HCT116 (cell line): ENCODE data around the gene PPP2R2D. TPM values are rescaled to one million over a fixed set of nuclear protein-coding genes. Genes with fewer than 3 reads are reported as not detected.

Experiments
- ATAC-seq: fragments of 200-7000 bp; cut with Tn5 transposase; 2 replicates; pipeline ENCODE4 v1.9.1; 2020; ENCODE audit warnings: mild to moderate bottlenecking, moderate library complexity
- BruUV-seq: library from RNA; stranded (reverse); fragments of 400-500 nt; replicated peaks from 2 replicates; lab custom pipeline; 2021; lab: Mats Ljungman, UMichigan
- CTCF ChIA-PET: fragments of 300-600 bp; sonication (Branson Sonifier 250); formaldehyde crosslinking; loops from one replicate; lab custom pipeline; 2021; ENCODE audit warnings: antibody characterized with exemption; lab: Charles Lee
- POLR2A ChIA-PET: fragments of 300-600, 350-600 bp; sonication (Branson Sonifier 250); formaldehyde crosslinking; loops from one replicate; lab custom pipeline; 2021; ENCODE audit warnings: antibody characterized with exemption; lab: Charles Lee
- RAD21 ChIA-PET, 2 experiments: fragments of 300-600 bp; sonication (Branson Sonifier 250); formaldehyde crosslinking; loops; one replicate each; lab custom pipeline; 2023; ENCODE audit warnings: low total read pairs in 2 of 2; ENCODE audit not compliant: uncharacterized antibody in 2 of 2, unreplicated experiment in 2 of 2, low non-redundant PET in 1 of 2; lab: Charles Lee
- DNase-seq: peaks from one replicate; pipeline ENCODE4 v3.0.0-alpha.2; 2010; ENCODE audit warnings: low read depth, low spot score
- H2AFZ ChIP-seq: fragments of 200-600 bp; shearing (Covaris generic), sonication (generic); 2 replicates; pipeline ENCODE4 v1.6.1; 2017; ENCODE audit warnings: low read depth, mixed run types, mixed read lengths, antibody characterized with exemption, low read length; ENCODE audit not compliant: poor library complexity, severe bottlenecking
- H3K27ac ChIP-seq: 2 replicates; pipeline ENCODE4 v1.5.1; 2012; ENCODE audit warnings: low read depth, low read length
- H3K27me3 ChIP-seq: fragments of 200-600 bp; sonication (generic); 2 replicates; pipeline ENCODE4 v1.6.1; 2016; ENCODE audit warnings: mixed run types, low read length, mixed read lengths; ENCODE audit not compliant: insufficient read depth
- H3K36me3 ChIP-seq, 2 experiments: fragments of 200-500 bp in 1 of 2; fragments of 200-600 bp in 1 of 2; sonication (Bioruptor generic) in 1 of 2; sonication (generic) in 1 of 2; 2 replicates each; pipeline versions ENCODE4 v1.5.1 to v1.6.1; 2014 to 2016; ENCODE audit warnings: low read length in 2 of 2, inconsistent platforms in 1 of 2, mixed read lengths in 1 of 2, mixed run types in 1 of 2; ENCODE audit not compliant: insufficient read depth in 2 of 2, control insufficient read depth in 1 of 2
- H3K4me1 ChIP-seq, 2 experiments: fragments of 200-600 bp in 1 of 2; sonication (generic) in 1 of 2; 2 replicates each; pipeline versions ENCODE4 v1.5.1 to v1.6.1; 2012 to 2017; ENCODE audit warnings: low read length in 2 of 2, inconsistent platforms in 1 of 2, mild to moderate bottlenecking in 1 of 2, mixed read lengths in 1 of 2, mixed run types in 1 of 2, moderate library complexity in 1 of 2; ENCODE audit not compliant: insufficient read depth in 2 of 2, control insufficient read depth in 1 of 2
- H3K4me2 ChIP-seq: fragments of 200-600 bp; sonication (generic); 2 replicates; pipeline ENCODE4 v1.6.1; 2017; ENCODE audit warnings: mixed run types, low read length, mixed read lengths
- H3K4me3 ChIP-seq, 2 experiments: fragments of 200-600 bp in 1 of 2; sonication (generic) in 1 of 2; replicated peaks in 1 of 2; 2 replicates each; pipeline ENCODE4 v1.5.1; 2011 to 2016; ENCODE audit warnings: low read length in 2 of 2, control low read depth in 1 of 2, low read depth in 1 of 2, mild to moderate bottlenecking in 1 of 2, mixed read lengths in 1 of 2, mixed run types in 1 of 2
- H3K79me2 ChIP-seq: fragments of 200-600 bp; sonication (generic); 2 replicates; pipeline ENCODE4 v1.6.1; 2017; ENCODE audit warnings: mild to moderate bottlenecking, mixed run types, low read length, moderate library complexity, mixed read lengths; ENCODE audit not compliant: insufficient read depth
- H3K9ac ChIP-seq: fragments of 200-600 bp; sonication (generic); 2 replicates; pipeline ENCODE4 v1.6.1; 2016; ENCODE audit warnings: low read length, mixed read lengths
- H3K9me2 ChIP-seq: fragments of 200-600 bp; sonication (generic), shearing (Covaris generic); 2 replicates; pipeline ENCODE4 v1.6.1; 2017; ENCODE audit warnings: mixed run types, mild to moderate bottlenecking, moderate library complexity; ENCODE audit not compliant: insufficient read depth
- H3K9me3 ChIP-seq, 2 experiments: fragments of 200-500 bp in 1 of 2; fragments of 200-600 bp in 1 of 2; sonication (Bioruptor generic) in 1 of 2; sonication (generic) in 1 of 2; 2 replicates each; pipeline ENCODE4 v1.6.1; 2014 to 2017; ENCODE audit warnings: low read length in 2 of 2, mixed read lengths in 2 of 2, inconsistent platforms in 1 of 2, low read depth in 1 of 2, mild to moderate bottlenecking in 1 of 2, mixed run types in 1 of 2, moderate library complexity in 1 of 2; ENCODE audit not compliant: control insufficient read depth in 1 of 2, insufficient read depth in 1 of 2
- H4K20me1 ChIP-seq: fragments of 200-600 bp; sonication (generic), shearing (Covaris generic); 2 replicates; pipeline ENCODE4 v1.6.1; 2017; ENCODE audit warnings: mixed run types, mild to moderate bottlenecking, moderate library complexity; ENCODE audit not compliant: insufficient read depth
- EZH2phosphoT487 ChIP-seq: fragments of 200-600 bp; IDR thresholded peaks from 2 replicates; pipeline ENCODE4 v1.6.1; 2018; ENCODE audit warnings: antibody characterized with exemption, borderline replicate concordance
- FOSL1 ChIP-seq: IDR thresholded peaks from 2 replicates; pipeline ENCODE4 v1.6.1; 2012; ENCODE audit warnings: low read depth
- JUND ChIP-seq: IDR thresholded peaks from 2 replicates; pipeline ENCODE4 v1.6.1; 2012
- POLR2A ChIP-seq: IDR thresholded peaks from 2 replicates; pipeline ENCODE4 v1.7.0; 2011; ENCODE audit warnings: borderline replicate concordance; ENCODE audit not compliant: insufficient read depth, insufficient read length; ENCODE audit errors: extremely low read depth
- POLR2AphosphoS5 ChIP-seq: IDR thresholded peaks from 2 replicates; pipeline ENCODE4 v1.6.1; 2011; ENCODE audit warnings: mild to moderate bottlenecking, low read depth, low read length, moderate library complexity
- REST ChIP-seq: IDR thresholded peaks from 2 replicates; pipeline ENCODE4 v1.6.1; 2012; ENCODE audit warnings: low read depth
- SP1 ChIP-seq: IDR thresholded peaks from 2 replicates; pipeline ENCODE4 v1.6.1; 2012; ENCODE audit warnings: low read depth
- YY1 ChIP-seq: IDR thresholded peaks from 2 replicates; pipeline ENCODE4 v1.6.1; 2011; ENCODE audit warnings: low read length, low read depth, moderate library complexity, mild to moderate bottlenecking; ENCODE audit not compliant: insufficient replicate concordance; ENCODE audit errors: extremely low read depth
- intact Hi-C: fragments of 100-400 bp; cut with micrococcal nuclease; formaldehyde crosslinking; loops from 2 replicates; pipeline ENCODE4 v1.10.0; 2022
- total RNA-seq: library from RNA; stranded (reverse); gene quantifications from one replicate; pipeline ENCODE4 v1.2.1, GENCODE V29; 2021; ENCODE audit not compliant: unreplicated experiment

Gene PPP2R2D
- total RNA-seq, 1 experiment from 2014 or later: 18.1 TPM

GRCh38 chr10:131881104-131881880, 19.5 kb upstream of the PPP2R2D start:
- no peaks in the 10 kb centered on the region for H3K79me2 ChIP-seq
- POLR2A ChIA-PET: no interaction called here
- peaks cover 0 to 6% of the 10 kb centered on the region in 2 experiments; a peak in 1 of 4 replicates for H3K4me1 ChIP-seq
- H4K20me1 ChIP-seq: no peaks in the 10 kb centered on the region
- no peak for TF ChIP-seq REST
- no peak for TF ChIP-seq JUND
- no peak for TF ChIP-seq EZH2phosphoT487
- no peak for TF ChIP-seq POLR2A
- no peak for TF ChIP-seq FOSL1
- TF ChIP-seq YY1: no peak
- no peak for TF ChIP-seq POLR2AphosphoS5
- TF ChIP-seq SP1: no peak
- CTCF ChIA-PET: no interaction called here
- H3K9me2 ChIP-seq: no peaks in the 10 kb centered on the region
- no peak overlapping the region for H2AFZ ChIP-seq
- DNase-seq: no peak
- H3K36me3 ChIP-seq: no peaks in the 10 kb centered on the region
- no peak overlapping the region for H3K4me3 ChIP-seq
- ATAC-seq: no peak
- H3K27me3 ChIP-seq: no peaks in the 10 kb centered on the region
- RAD21 ChIA-PET: no interaction called here
- intact Hi-C loops: no loop called here
- H3K4me2 ChIP-seq: no peak overlapping the region
- H3K9ac ChIP-seq: no peak overlapping the region
- BruUV-seq: no TSS peak
- H3K9me3 ChIP-seq: no peaks in the 10 kb centered on the region
- H3K27ac ChIP-seq: no peak overlapping the region
